ENCODE measurements around the gene GRSF1. TPM values are rescaled to one million over a fixed set of nuclear protein-coding genes. Genes with fewer than 3 reads are reported as not detected.
"Not testable (repeated sequence)": the region's sequence is repeated elsewhere in the genome, so short reads cannot be mapped to it uniquely, and the experiment has no call there.

Gene GRSF1
- total RNA-seq, 1 experiment from 2014 or later: 98.5 TPM

DNA sequence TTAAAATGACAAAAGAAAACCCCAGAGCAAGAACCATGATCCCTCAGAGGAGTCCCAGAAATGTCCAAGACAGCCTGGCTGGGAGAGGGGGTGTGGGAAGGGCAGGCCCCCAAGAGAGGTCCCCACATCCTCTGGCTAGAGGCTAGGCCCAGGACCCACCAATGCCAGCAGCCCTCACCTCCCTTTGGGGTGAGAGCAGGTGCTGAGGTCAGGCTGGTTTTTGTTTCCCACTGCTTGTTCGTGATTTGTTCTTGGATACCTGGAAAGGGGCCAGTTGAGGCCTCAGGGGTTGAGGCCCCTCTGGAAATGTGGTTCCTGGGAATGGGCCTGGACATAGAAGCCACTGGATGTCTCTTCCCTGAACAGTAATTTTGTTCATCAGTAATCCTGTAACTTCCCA lies 2.3 kb upstream of the GRSF1 start (continued):
- TF ChIP-seq, protein P1, sequence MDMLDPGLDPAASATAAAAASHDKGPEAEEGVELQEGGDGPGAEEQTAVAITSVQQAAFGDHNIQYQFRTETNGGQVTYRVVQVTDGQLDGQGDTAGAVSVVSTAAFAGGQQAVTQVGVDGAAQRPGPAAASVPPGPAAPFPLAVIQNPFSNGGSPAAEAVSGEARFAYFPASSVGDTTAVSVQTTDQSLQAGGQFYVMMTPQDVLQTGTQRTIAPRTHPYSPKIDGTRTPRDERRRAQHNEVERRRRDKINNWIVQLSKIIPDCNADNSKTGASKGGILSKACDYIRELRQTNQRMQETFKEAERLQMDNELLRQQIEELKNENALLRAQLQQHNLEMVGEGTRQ (CRISPR knock-in tag; IDR thresholded peaks at IDR 0.05): no peak
- no peak for TF ChIP-seq TP53 (CRISPR knock-in tag; IDR thresholded peaks at IDR 0.05)

DNA sequence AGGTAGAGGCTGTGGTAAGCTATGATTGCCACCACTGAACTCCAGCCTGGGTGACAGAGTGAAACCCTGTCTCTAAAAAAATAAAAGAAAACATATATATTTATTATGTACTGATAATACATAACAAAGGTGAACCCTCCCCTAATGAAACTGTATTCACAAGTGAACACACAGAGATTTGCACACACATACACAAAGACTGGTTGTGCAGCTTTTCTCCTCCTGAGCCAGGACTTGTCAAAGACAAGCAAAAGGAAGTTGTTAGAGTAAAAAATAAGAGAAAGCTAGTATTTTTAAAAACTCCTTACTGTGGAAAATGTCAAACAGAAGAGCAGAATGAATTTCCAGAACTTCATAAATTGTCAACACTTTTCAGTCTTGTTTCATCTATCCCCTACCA lies 1.5 kb upstream of the GRSF1 start:
- no peak for DNase-seq (ENCODE audit: low spot score)
- no peaks in the 10 kb centered on the region; the same call in 1 of the 2 replicates for H3K36me3 Mint-ChIP-seq
- TF ChIP-seq, protein P2, sequence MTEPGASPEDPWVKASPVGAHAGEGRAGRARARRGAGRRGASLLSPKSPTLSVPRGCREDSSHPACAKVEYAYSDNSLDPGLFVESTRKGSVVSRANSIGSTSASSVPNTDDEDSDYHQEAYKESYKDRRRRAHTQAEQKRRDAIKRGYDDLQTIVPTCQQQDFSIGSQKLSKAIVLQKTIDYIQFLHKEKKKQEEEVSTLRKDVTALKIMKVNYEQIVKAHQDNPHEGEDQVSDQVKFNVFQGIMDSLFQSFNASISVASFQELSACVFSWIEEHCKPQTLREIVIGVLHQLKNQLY (CRISPR knock-in tag; IDR thresholded peaks at IDR 0.05): no peak
- TF ChIP-seq ESRRA (CRISPR knock-in tag; IDR thresholded peaks at IDR 0.05; ENCODE audit: borderline replicate concordance) (no peak), RELA (CRISPR knock-in tag; IDR thresholded peaks at IDR 0.05; ENCODE audit: borderline replicate concordance) (no peak), FOXJ3 (CRISPR knock-in tag; IDR thresholded peaks at IDR 0.05; ENCODE audit: borderline replicate concordance) (no peak), MXD4 (CRISPR knock-in tag; IDR thresholded peaks at IDR 0.05; ENCODE audit: borderline replicate concordance) (no peak), SMAD4 (CRISPR knock-in tag; IDR thresholded peaks at IDR 0.05) (no peak), ZNF263 (CRISPR knock-in tag; IDR thresholded peaks at IDR 0.05; ENCODE audit: low read depth) (no peak), ZNF423 (CRISPR knock-in tag; IDR thresholded peaks at IDR 0.05) (no peak), HMGA2 (CRISPR knock-in tag; IDR thresholded peaks at IDR 0.05) (no peak), ZNF317 (CRISPR knock-in tag; IDR thresholded peaks at IDR 0.05; ENCODE audit: borderline replicate concordance, low read depth) (no peak), ZNF138 (CRISPR knock-in tag; conservative IDR thresholded peaks at IDR 0.05) (no peak), EMX1 (CRISPR knock-in tag; IDR thresholded peaks at IDR 0.05) (no peak), CBFB (CRISPR knock-in tag; IDR thresholded peaks at IDR 0.05; ENCODE audit: low read depth) (no peak), SOX15 (CRISPR knock-in tag; IDR thresholded peaks at IDR 0.05) (no peak)
- TF ChIP-seq, protein P3, sequence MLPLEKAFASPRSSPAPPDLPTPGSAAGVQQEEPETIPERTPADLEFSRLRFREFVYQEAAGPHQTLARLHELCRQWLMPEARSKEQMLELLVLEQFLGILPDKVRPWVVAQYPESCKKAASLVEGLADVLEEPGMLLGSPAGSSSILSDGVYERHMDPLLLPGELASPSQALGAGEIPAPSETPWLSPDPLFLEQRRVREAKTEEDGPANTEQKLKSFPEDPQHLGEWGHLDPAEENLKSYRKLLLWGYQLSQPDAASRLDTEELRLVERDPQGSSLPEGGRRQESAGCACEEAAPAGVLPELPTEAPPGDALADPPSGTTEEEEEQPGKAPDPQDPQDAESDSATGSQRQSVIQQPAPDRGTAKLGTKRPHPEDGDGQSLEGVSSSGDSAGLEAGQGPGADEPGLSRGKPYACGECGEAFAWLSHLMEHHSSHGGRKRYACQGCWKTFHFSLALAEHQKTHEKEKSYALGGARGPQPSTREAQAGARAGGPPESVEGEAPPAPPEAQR (CRISPR knock-in tag; IDR thresholded peaks at IDR 0.05): no peak
- H3K4me1 Mint-ChIP-seq: peaks cover 20% of the 10 kb centered on the region
- no peak for ATAC-seq
- H3K27ac Mint-ChIP-seq: peak overlapping the region; percentile 65; the same call in 1 of the 2 replicates
- POLR2A ChIA-PET: interaction anchor here (1.1 kb wide), 1 partner anchor 61 kb away, joined by 3 read pairs; the partner anchor contains the start of gene MOB1B
- H3K9me3 Mint-ChIP-seq: no peaks in the 10 kb centered on the region
- CTCF ChIA-PET: no interaction called here
- no peaks in the 10 kb centered on the region for H3K27me3 Mint-ChIP-seq (ENCODE audit: low read depth)
- H3K4me3 Mint-ChIP-seq: no peak overlapping the region

DNA sequence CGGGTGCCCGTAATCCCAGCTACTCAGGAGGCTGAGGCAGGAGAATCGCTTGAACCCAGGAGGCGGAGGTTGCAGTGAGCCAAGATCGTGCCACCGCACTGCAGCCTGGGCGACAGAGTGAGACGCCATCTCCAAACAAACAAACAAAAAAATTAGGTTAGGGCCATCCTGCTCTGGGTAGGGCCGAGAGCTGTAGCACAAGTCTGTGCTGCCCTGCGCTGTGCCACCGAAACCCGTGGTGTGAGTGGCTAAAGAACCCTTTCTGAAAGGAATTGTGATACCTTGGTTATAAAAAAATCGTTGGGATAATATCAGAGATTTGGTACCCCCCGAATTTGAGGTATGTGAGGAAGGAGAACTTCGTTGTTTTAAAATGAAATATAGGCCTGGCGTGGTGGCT lies 941 bp upstream of the GRSF1 start:
- CTCF ChIA-PET; H3K36me3 Mint-ChIP-seq; H3K27me3 Mint-ChIP-seq (ENCODE audit: low read depth); H3K9me3 Mint-ChIP-seq; H3K4me3 Mint-ChIP-seq; H3K27ac Mint-ChIP-seq; DNase-seq (ENCODE audit: low spot score); ATAC-seq: not testable (repeated sequence)
- POLR2A ChIA-PET: interaction anchor here (1.1 kb wide), 1 partner anchor 61 kb away, joined by 3 read pairs; the partner anchor contains the start of gene MOB1B
- H3K4me1 Mint-ChIP-seq: peaks cover 20% of the 10 kb centered on the region

GRCh38 chr4:70840137-70840536 lies 447 bp upstream of the GRSF1 start:
- not testable (repeated sequence) for H3K36me3 Mint-ChIP-seq; H3K9me3 Mint-ChIP-seq; H3K4me3 Mint-ChIP-seq; H3K27ac Mint-ChIP-seq; H3K27me3 Mint-ChIP-seq (ENCODE audit: low read depth)
- CTCF ChIA-PET: interaction anchor here (0.5 kb wide), 1 partner anchor 171 kb away, joined by 3 read pairs; no protein-coding TSS in a partner anchor
- ATAC-seq (peak; percentile 6), DNase-seq (ENCODE audit: low spot score) (peak; percentile 50)
- H3K4me1 Mint-ChIP-seq: peaks cover 20% of the 10 kb centered on the region
- TF ChIP-seq SP1 (CRISPR knock-in tag; conservative IDR thresholded peaks at IDR 0.05): peak; percentile 71; the same call in 1 of the 2 replicates
- POLR2A ChIA-PET: interaction anchor here (2.1 to 3.1 kb wide), 2 partner anchors 62 to 153 kb away, joined by 14 to 18 read pairs; partner anchors contain the start of genes DCK and MOB1B
